ENCODE measurements around the gene TRAF4. TPM values are rescaled to one million over a fixed set of nuclear protein-coding genes. Genes with fewer than 3 reads are reported as not detected.

The TRAF4 gene
- total and polyA plus RNA-seq, 2 experiments from 2014 or later, result 66.2 to 99.5 TPM

GRCh38 chr17:28705728-28706334 lies 38.0 kb upstream of the TRAF4 start:
- Histone ChIP-seq H3K4me2 (no peak overlapping the region), H3K79me2 (peaks cover 11% of the 10 kb centered on the region), H2AFZ (no peak overlapping the region), H3K9me2 (replicated peaks; ENCODE audit: insufficient read depth) (no peaks in the 10 kb centered on the region), H3K9me3 (ENCODE audit: low read depth) (no peaks in the 10 kb centered on the region), H4K20me1 (ENCODE audit: insufficient read depth, poor library complexity, severe bottlenecking) (no peaks in the 10 kb centered on the region), H3K4me1 (ENCODE audit: insufficient read depth) (peaks cover 8% of the 10 kb centered on the region), H3K27me3 (no peaks in the 10 kb centered on the region), H3K4me3 (no peak overlapping the region), H3K27ac (no peak overlapping the region), H3K36me3 (replicated peaks; ENCODE audit: insufficient read depth, low read depth) (no peaks in the 10 kb centered on the region)
- no peak for TF ChIP-seq EZH2 (IDR thresholded peaks at IDR 0.05; ENCODE audit: borderline replicate concordance)
- no peak for TF ChIP-seq CTCF (IDR thresholded peaks at IDR 0.05; ENCODE audit: poor library complexity)
- TF ChIP-seq EZH2phosphoT487 (IDR thresholded peaks at IDR 0.05; ENCODE audit: low read depth, severe bottlenecking, unreplicated experiment), result no peak
- DNase-seq (ENCODE audit: low spot score), result no peak
- 87% methylated on average over 10 of the region's 10 CpGs for WGBS (ENCODE audit: low lambda C conversion rate, missing lambda C conversion rate)

GRCh38 chr17:28706471-28707338 lies 37.1 kb upstream of the TRAF4 start:
- H3K9me2 ChIP-seq (replicated peaks; ENCODE audit: insufficient read depth), result no peaks in the 10 kb centered on the region
- no peak overlapping the region for H3K27ac ChIP-seq
- H3K36me3 ChIP-seq (replicated peaks; ENCODE audit: insufficient read depth, low read depth), result no peaks in the 10 kb centered on the region
- no peaks in the 10 kb centered on the region for H4K20me1 ChIP-seq (ENCODE audit: insufficient read depth, poor library complexity, severe bottlenecking)
- 69% methylated on average over 6 of the region's 7 CpGs for WGBS (ENCODE audit: low lambda C conversion rate, missing lambda C conversion rate)
- H3K4me2 ChIP-seq, result no peak overlapping the region
- no peaks in the 10 kb centered on the region for H3K27me3 ChIP-seq
- H3K4me1 ChIP-seq (ENCODE audit: insufficient read depth), result peaks cover 11% of the 10 kb centered on the region
- no peaks in the 10 kb centered on the region for H3K9me3 ChIP-seq (ENCODE audit: low read depth)
- no peak overlapping the region for H2AFZ ChIP-seq
- no peak for DNase-seq (ENCODE audit: low spot score)
- no peak overlapping the region for H3K4me3 ChIP-seq
- peaks cover 11% of the 10 kb centered on the region for H3K79me2 ChIP-seq
- TF ChIP-seq CTCF (IDR thresholded peaks at IDR 0.05; ENCODE audit: poor library complexity) (no peak), EZH2 (IDR thresholded peaks at IDR 0.05; ENCODE audit: borderline replicate concordance) (no peak), EZH2phosphoT487 (IDR thresholded peaks at IDR 0.05; ENCODE audit: low read depth, severe bottlenecking, unreplicated experiment) (no peak)

GRCh38 chr17:28707339-28707720 lies 36.5 kb upstream of the TRAF4 start:
- H3K4me1 ChIP-seq (ENCODE audit: insufficient read depth), result peaks cover 18% of the 10 kb centered on the region
- no peaks in the 10 kb centered on the region for H3K36me3 ChIP-seq (replicated peaks; ENCODE audit: insufficient read depth, low read depth)
- DNase-seq (ENCODE audit: low spot score), result no peak
- H2AFZ ChIP-seq, result no peak overlapping the region
- H3K27me3 ChIP-seq, result no peaks in the 10 kb centered on the region
- H3K79me2 ChIP-seq, result peaks cover 11% of the 10 kb centered on the region
- H4K20me1 ChIP-seq (ENCODE audit: insufficient read depth, poor library complexity, severe bottlenecking), result no peaks in the 10 kb centered on the region
- TF ChIP-seq EZH2phosphoT487 (IDR thresholded peaks at IDR 0.05; ENCODE audit: low read depth, severe bottlenecking, unreplicated experiment), result no peak
- TF ChIP-seq CTCF (IDR thresholded peaks at IDR 0.05; ENCODE audit: poor library complexity), result no peak
- no peak for TF ChIP-seq EZH2 (IDR thresholded peaks at IDR 0.05; ENCODE audit: borderline replicate concordance)
- H3K9me2 ChIP-seq (replicated peaks; ENCODE audit: insufficient read depth), result no peaks in the 10 kb centered on the region
- WGBS (ENCODE audit: low lambda C conversion rate, missing lambda C conversion rate), result 92% methylated on average over 2 of the region's 2 CpGs
- H3K4me3 ChIP-seq, result no peak overlapping the region
- no peak overlapping the region for H3K27ac ChIP-seq
- no peaks in the 10 kb centered on the region for H3K9me3 ChIP-seq (ENCODE audit: low read depth)
- H3K4me2 ChIP-seq, result no peak overlapping the region
